GM21529 (cell line): ENCODE measurements around the gene HAO1.
"Not testable (repeated sequence)": the region's sequence is repeated elsewhere in the genome, so short reads cannot be mapped to it uniquely, and the experiment has no call there.

Source experiments
- ATAC-seq: cut with Tn5 transposase; IDR thresholded peaks from one replicate; pipeline ENCODE4 v1.9.1; 2021; ENCODE audit not compliant: unreplicated experiment

HAO1 gene

GRCh38 chr20:7940341-7940740 is at the start of gene HAO1:
Gene HAO1, minus strand, starts transcription at chr20:7940458. Its CDS starts 36 bp downstream, at chr20:7940422.
- ATAC-seq = no peak

- ATAC-seq = no peak
These were observed 49.1 kb upstream of the HAO1 start for GRCh38 chr20:7989379-7989778.

DNA sequence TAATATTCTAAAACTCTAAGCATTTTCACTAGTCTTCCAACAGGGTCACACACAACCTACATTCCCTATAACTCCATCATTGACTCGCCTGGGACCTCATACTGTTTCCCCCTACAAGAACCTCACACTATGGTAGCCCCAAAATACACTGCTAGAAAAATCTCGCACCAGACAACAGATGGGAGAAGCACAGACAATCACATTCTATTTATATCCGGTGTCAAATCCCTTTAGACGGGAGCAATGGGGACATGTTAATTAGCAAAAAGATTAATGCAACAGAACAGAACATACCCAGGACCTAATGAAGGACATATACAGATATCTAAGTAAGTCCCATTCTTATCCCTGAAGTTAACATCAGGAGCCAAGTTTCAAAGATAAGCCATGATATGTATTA is 45.7 kb upstream of the HAO1 start:
- ATAC-seq = no peak

DNA sequence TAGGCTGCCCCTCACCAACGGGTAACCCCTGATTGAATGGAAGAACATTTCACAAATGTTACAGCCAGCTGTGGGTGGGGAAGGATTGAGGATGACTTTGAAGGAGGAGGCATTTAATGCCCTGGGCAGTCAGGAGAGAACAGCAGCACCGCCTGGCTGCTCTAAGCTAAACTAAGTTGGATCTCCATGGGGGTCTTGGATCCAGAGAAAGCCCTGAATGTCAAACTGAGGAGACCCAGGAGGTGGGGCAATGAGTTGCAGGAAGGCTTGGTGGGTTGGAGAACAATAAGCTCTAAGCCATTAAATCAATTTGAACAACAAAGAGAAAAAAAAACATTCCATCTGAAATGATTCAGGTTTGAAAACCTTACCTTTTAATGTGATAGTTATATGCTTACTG is 43.9 kb upstream of the HAO1 start:
- ATAC-seq = no peak

GRCh38 chr20:7981374-7981773 is 41.1 kb upstream of the HAO1 start:
- ATAC-seq = no peak

DNA sequence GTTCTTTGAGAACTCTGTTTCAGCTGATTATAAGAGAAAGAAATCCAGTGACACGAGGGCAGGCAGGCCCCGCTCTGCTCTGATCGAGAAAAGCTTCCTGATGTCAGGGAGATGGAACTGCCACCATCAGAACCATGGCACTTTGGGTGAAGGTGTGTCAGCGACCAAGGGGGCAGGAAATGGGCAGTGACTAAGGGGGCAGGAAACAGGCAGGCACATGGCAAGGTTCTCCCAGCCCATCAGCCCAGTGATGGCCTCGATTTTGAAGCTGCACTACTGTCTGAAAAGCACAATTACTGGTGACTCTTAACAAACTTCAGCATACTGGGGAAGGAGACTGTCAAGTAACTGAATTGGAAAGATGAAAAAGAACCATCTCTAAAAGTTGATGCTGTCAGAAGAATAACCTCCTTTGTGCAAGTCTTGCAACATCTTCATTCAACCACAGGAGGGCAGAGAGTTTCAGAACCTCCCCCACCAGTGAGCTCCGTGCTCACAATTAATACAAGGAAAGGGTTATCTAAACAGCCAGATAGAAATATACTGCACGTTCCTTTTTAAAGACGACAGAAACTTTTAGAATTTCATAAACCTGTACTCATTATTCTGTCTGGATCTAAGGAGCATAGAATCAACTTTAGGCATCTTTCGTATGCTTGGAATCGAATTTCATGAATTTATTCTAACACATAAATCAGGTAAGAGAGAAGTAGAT is 40.2 kb upstream of the HAO1 start:
- ATAC-seq = peak; percentile 74

- ATAC-seq = no peak
These were observed 37.5 kb upstream of the HAO1 start for GRCh38 chr20:7977709-7978108.

DNA sequence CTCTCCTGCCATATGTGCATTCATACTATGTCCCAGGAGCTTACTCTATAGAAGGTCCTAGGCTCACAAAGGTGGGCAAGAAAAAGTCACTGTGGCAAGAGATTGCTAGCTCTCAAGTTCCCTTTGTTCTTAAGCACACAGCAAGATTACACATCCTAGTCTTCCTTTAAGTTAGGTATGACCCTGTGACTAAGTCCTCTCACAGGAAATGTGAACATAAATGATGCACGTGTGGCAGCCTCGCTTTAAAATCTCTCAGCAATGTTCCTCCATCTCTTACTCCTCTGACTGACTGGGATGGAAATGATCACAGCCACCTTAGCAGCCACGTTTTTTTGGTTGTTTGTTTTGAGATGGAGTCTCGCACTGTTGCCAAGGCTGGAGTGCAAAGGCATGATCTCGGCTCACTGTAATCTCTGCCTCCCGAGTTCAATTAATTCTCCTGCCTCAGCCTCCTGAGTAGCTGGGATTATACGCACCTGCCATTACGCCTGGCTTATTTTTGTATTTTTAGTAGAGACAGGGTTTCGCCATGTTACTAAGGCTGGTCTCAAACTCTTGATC is 35.7 kb upstream of the HAO1 start:
- ATAC-seq = no peak

GRCh38 chr20:7974785-7975435 is 34.7 kb upstream of the HAO1 start:
- ATAC-seq = no peak

- ATAC-seq = no peak
These were observed 31.4 kb upstream of the HAO1 start for GRCh38 chr20:7971536-7972280.

GRCh38 chr20:7967199-7967844 is 27.1 kb upstream of the HAO1 start:
- no peak for ATAC-seq

DNA sequence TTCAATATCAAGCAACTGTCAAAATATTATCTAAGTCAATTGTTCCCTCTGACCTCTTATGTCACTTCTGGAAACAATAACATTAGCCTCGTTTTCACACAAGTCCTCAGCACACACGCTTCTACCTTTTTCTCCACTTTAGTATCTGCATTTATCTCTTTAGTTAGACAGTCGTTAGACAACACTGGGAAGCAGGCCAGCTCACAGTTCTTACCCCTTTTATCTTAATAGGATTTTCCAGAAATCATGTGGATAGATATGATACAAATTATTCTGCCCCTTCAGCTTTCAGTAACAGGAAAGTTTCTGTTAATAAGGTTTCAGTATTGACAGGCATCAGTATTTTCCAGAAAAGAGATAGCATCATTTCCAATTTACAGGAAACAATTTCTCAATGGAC is 25.9 kb upstream of the HAO1 start:
- no peak for ATAC-seq

GRCh38 chr20:7959484-7959883 is 19.2 kb upstream of the HAO1 start:
- ATAC-seq = no peak

GRCh38 chr20:7956561-7956960 is 16.3 kb upstream of the HAO1 start:
- not testable (repeated sequence) for ATAC-seq

GRCh38 chr20:7950387-7950786 is 10.1 kb upstream of the HAO1 start:
- ATAC-seq = no peak

GRCh38 chr20:7943891-7944290 is 3.6 kb upstream of the HAO1 start:
- ATAC-seq = no peak

DNA sequence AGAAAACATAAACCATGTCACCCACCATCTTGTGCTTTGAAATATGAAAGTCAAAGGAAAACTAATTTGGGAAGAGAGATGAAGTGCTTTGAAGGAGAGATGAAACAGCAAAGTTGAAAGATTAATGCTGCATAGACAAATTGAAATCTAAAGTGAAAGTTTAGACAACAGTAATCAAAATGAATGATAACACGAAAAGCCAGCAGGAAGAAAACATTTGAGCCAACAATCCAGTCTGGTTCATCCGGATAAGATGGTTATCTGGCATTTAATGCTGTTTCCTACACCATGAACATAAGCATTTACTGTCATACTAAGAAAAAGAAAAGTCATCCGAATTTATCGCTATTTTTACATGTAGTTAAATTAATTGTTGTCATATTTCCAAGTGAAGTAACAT is 595 bp downstream of the HAO1 start:
- ATAC-seq = no peak

DNA sequence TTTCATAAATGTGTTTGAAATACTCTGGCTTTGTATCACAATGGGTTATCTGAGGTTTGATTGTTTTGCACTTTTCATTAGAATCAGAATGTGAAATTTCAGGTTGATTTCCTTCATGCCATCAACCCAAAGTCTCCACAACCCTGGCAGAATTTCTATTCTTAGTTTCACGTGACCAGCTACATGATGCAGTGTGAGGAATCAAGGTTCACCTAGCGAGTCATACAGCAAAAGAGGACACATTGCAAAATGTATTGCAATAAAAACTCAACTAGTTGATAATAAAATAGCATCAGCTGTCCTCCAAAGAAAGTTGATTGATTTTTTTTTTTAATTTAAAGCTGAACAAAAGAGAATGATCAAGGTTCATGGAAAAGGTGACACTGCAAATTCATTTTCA is 2.2 kb downstream of the HAO1 start:
- ATAC-seq = no peak

GRCh38 chr20:7937328-7937727 is 2.9 kb downstream of the HAO1 start:
- no peak for ATAC-seq

- ATAC-seq = peak; percentile 77
These were observed 5.2 kb downstream of the HAO1 start for GRCh38 chr20:7935027-7935551.

- ATAC-seq = no peak
These were observed 6.9 kb downstream of the HAO1 start for GRCh38 chr20:7933346-7933745.
